Mesenchymal stem cell (in vitro differentiated cells and primary cell): Measurements from ENCODE around the gene ITM2B.

Source experiments
- DNase-seq: peaks from one replicate; pipeline ENCODE4 v3.0.0-alpha.2; 2013
- H2AFZ ChIP-seq: one replicate; pipeline ENCODE4 v1.6.1; 2013; ENCODE audit warnings: low read depth, mild to moderate bottlenecking, control low read depth, inconsistent platforms, low read length, moderate library complexity
- H2AK5ac ChIP-seq: 2 replicates; pipeline ENCODE4 v1.6.1; 2013; ENCODE audit warnings: low read length, moderate library complexity, mild to moderate bottlenecking, inconsistent platforms; ENCODE audit not compliant: severe bottlenecking
- H2BK120ac ChIP-seq: one replicate; pipeline ENCODE4 v1.6.1; 2013; ENCODE audit warnings: low read depth, mild to moderate bottlenecking, inconsistent platforms, low read length, moderate library complexity
- H2BK12ac ChIP-seq, 2 experiments: one replicate each; pipeline ENCODE4 v1.6.1; 2013; ENCODE audit warnings: inconsistent platforms in 2 of 2, low read length in 2 of 2, mild to moderate bottlenecking in 2 of 2, moderate library complexity in 2 of 2, control low read depth in 1 of 2
- H2BK15ac ChIP-seq: one replicate; pipeline ENCODE4 v1.6.1; 2013; ENCODE audit warnings: mild to moderate bottlenecking, low read depth, inconsistent platforms; ENCODE audit not compliant: poor library complexity, severe bottlenecking
- H2BK5ac ChIP-seq: 2 replicates; pipeline ENCODE4 v1.6.1; 2013; ENCODE audit warnings: low read depth, mild to moderate bottlenecking, low read length, control low read depth, inconsistent platforms; ENCODE audit not compliant: poor library complexity, severe bottlenecking
- H3K14ac ChIP-seq, 2 experiments: one replicate each; pipeline ENCODE4 v1.6.1; 2013; ENCODE audit warnings: inconsistent platforms in 2 of 2, low read length in 2 of 2, control low read depth in 1 of 2, mild to moderate bottlenecking in 1 of 2, moderate library complexity in 1 of 2
- H3K18ac ChIP-seq, 2 experiments: one replicate each; pipeline ENCODE4 v1.6.1; 2013; ENCODE audit warnings: inconsistent platforms in 2 of 2, low read length in 2 of 2, control low read depth in 1 of 2, low read depth in 1 of 2, mild to moderate bottlenecking in 1 of 2
- H3K23ac ChIP-seq, 2 experiments: one replicate each; pipeline ENCODE4 v1.6.1; 2013; ENCODE audit warnings: inconsistent platforms in 2 of 2, low read length in 2 of 2, mild to moderate bottlenecking in 2 of 2, moderate library complexity in 2 of 2, control low read depth in 1 of 2
- H3K27ac ChIP-seq: 2 replicates; pipeline ENCODE4 v1.5.1; 2013; ENCODE audit warnings: mild to moderate bottlenecking, moderate library complexity, low read length, control low read depth, inconsistent platforms; ENCODE audit not compliant: poor library complexity, severe bottlenecking
- H3K27me3 ChIP-seq, 2 experiments: 2 replicates each; pipeline versions ENCODE4 v1.6.1 to v1.7.0; 2013; ENCODE audit warnings: low read length in 2 of 2, mild to moderate bottlenecking in 2 of 2, moderate library complexity in 2 of 2, control low read depth in 1 of 2, inconsistent platforms in 1 of 2; ENCODE audit not compliant: control insufficient read depth in 1 of 2, insufficient read depth in 1 of 2
- H3K36me3 ChIP-seq, 2 experiments: 2 replicates each; pipeline versions ENCODE4 v1.6.1 to v1.7.0; 2013; ENCODE audit warnings: low read length in 2 of 2, control low read depth in 1 of 2, inconsistent platforms in 1 of 2, low read depth in 1 of 2, mild to moderate bottlenecking in 1 of 2; ENCODE audit not compliant: insufficient read depth in 2 of 2, control insufficient read depth in 1 of 2
- H3K4ac ChIP-seq, 2 experiments: one replicate each; pipeline ENCODE4 v1.6.1; 2013; ENCODE audit warnings: inconsistent platforms in 2 of 2, low read length in 2 of 2, mild to moderate bottlenecking in 2 of 2, moderate library complexity in 2 of 2, control low read depth in 1 of 2, low read depth in 1 of 2
- H3K4me1 ChIP-seq: 2 replicates; pipeline ENCODE4 v1.6.1; 2013; ENCODE audit warnings: low read depth, low read length, control low read depth; ENCODE audit not compliant: control insufficient read depth, insufficient read depth
- H3K4me2 ChIP-seq: 2 replicates; pipeline ENCODE4 v1.6.1; 2013; ENCODE audit warnings: low read length, mild to moderate bottlenecking, inconsistent platforms; ENCODE audit not compliant: poor library complexity, severe bottlenecking
- H3K4me3 ChIP-seq, 2 experiments: 2 replicates each; pipeline versions ENCODE4 v1.5.1 to v1.7.0; 2013; ENCODE audit warnings: low read length in 2 of 2, mild to moderate bottlenecking in 2 of 2, control low read depth in 1 of 2, low read depth in 1 of 2; ENCODE audit not compliant: insufficient read depth in 1 of 2
- H3K79me1 ChIP-seq: replicated peaks from 2 replicates; pipeline ENCODE4 v1.6.1; 2013; ENCODE audit warnings: mild to moderate bottlenecking, control low read depth, low read length, inconsistent platforms; ENCODE audit not compliant: poor library complexity, severe bottlenecking
- H3K9ac ChIP-seq: 2 replicates; pipeline ENCODE4 v1.7.0; 2013; ENCODE audit warnings: mild to moderate bottlenecking, low read length, moderate library complexity
- H3K9me3 ChIP-seq: 2 replicates; pipeline ENCODE4 v1.7.0; 2013; ENCODE audit warnings: mild to moderate bottlenecking, low read length; ENCODE audit not compliant: control insufficient read depth
- H4K8ac ChIP-seq: one replicate; pipeline ENCODE4 v1.6.1; 2013; ENCODE audit warnings: inconsistent platforms, mild to moderate bottlenecking, low read length, moderate library complexity
- H4K91ac ChIP-seq: one replicate; pipeline ENCODE4 v1.6.1; 2013; ENCODE audit warnings: mild to moderate bottlenecking, low read length, inconsistent platforms
- WGBS: methylation state at CpG from one replicate; pipeline ENCODE4 v1.1.7; 2013; ENCODE audit warnings: mixed read lengths; 5-methylcytosine and 5-hydroxymethylcytosine counted together

ITM2B gene

GRCh38 chr13:48266701-48267639 lies 34.0 kb downstream of the ITM2B start:
- Histone ChIP-seq H3K14ac (no peak overlapping the region), H2BK12ac (no peak overlapping the region), H2BK15ac (no peak overlapping the region), H2BK120ac (no peak overlapping the region), H3K23ac (no peak overlapping the region), H4K8ac (no peak overlapping the region), H3K4me2 (no peak overlapping the region), H3K36me3 (peaks cover 6 to 90% of the 10 kb centered on the region in 2 experiments), H2AK5ac (no peak overlapping the region), H3K9ac (no peak overlapping the region), H4K91ac (no peak overlapping the region), H3K18ac (no peak overlapping the region), H3K27me3 (no peaks in the 10 kb centered on the region), H2BK5ac (no peak overlapping the region), H3K4me1 (no peaks in the 10 kb centered on the region), H2AFZ (no peak overlapping the region), H3K4me3 (no peak overlapping the region), H3K79me1 (peaks cover 4% of the 10 kb centered on the region), H3K27ac (no peak overlapping the region), H3K9me3 (no peaks in the 10 kb centered on the region), H3K4ac (no peak overlapping the region)
- 96% methylated on average over 2 of the region's 2 CpGs for WGBS
- DNase-seq: no peak

GRCh38 chr13:48268019-48268418 lies 35.0 kb downstream of the ITM2B start:
- Histone ChIP-seq H3K14ac (no peak overlapping the region), H2BK5ac (no peak overlapping the region), H4K91ac (no peak overlapping the region), H2AFZ (no peak overlapping the region), H3K27ac (no peak overlapping the region), H3K79me1 (peaks cover 4% of the 10 kb centered on the region), H3K36me3 (peaks cover 6 to 87% of the 10 kb centered on the region in 2 experiments), H2BK120ac (no peak overlapping the region), H3K4me1 (no peaks in the 10 kb centered on the region), H3K4me3 (no peak overlapping the region), H3K23ac (no peak overlapping the region), H3K18ac (no peak overlapping the region), H3K27me3 (no peaks in the 10 kb centered on the region), H3K9ac (no peak overlapping the region), H3K4me2 (no peak overlapping the region), H2BK15ac (no peak overlapping the region), H3K4ac (no peak overlapping the region), H3K9me3 (no peaks in the 10 kb centered on the region), H4K8ac (no peak overlapping the region), H2BK12ac (no peak overlapping the region), H2AK5ac (no peak overlapping the region)
- 99% methylated on average over 3 of the region's 4 CpGs for WGBS
- DNase-seq: no peak

- H4K8ac ChIP-seq: no peak overlapping the region
- 92% methylated on average over 4 of the region's 4 CpGs for WGBS
- H3K23ac ChIP-seq: no peak overlapping the region
- no peak overlapping the region for H3K18ac ChIP-seq
- H3K4me2 ChIP-seq: no peak overlapping the region
- no peak overlapping the region for H3K14ac ChIP-seq
- H2AK5ac ChIP-seq: no peak overlapping the region
- H2BK15ac ChIP-seq: no peak overlapping the region
- no peak overlapping the region for H3K4me3 ChIP-seq
- H2BK120ac ChIP-seq: no peak overlapping the region
- H3K27ac ChIP-seq: no peak overlapping the region
- DNase-seq: no peak
- H4K91ac ChIP-seq: no peak overlapping the region
- no peak overlapping the region for H3K9ac ChIP-seq
- H3K9me3 ChIP-seq: no peaks in the 10 kb centered on the region
- H3K4ac ChIP-seq: no peak overlapping the region
- H3K27me3 ChIP-seq: no peaks in the 10 kb centered on the region
- H3K4me1 ChIP-seq: no peaks in the 10 kb centered on the region
- peaks cover 7 to 50% of the 10 kb centered on the region in 2 experiments for H3K36me3 ChIP-seq
- no peak overlapping the region for H2AFZ ChIP-seq
- H2BK12ac ChIP-seq: no peak overlapping the region
- peaks cover 2% of the 10 kb centered on the region for H3K79me1 ChIP-seq
- H2BK5ac ChIP-seq: no peak overlapping the region
These were observed 40.3 kb downstream of the ITM2B start for GRCh38 chr13:48273346-48273745.

GRCh38 chr13:48275507-48275906 lies 42.5 kb downstream of the ITM2B start:
- Histone ChIP-seq H3K14ac (no peak overlapping the region), H3K4me2 (no peak overlapping the region), H4K91ac (no peak overlapping the region), H3K23ac (no peak overlapping the region), H3K4ac (no peak overlapping the region), H2AFZ (no peak overlapping the region), H3K4me3 (no peak overlapping the region), H3K36me3 (peaks cover 4 to 29% of the 10 kb centered on the region in 2 experiments), H3K27ac (no peak overlapping the region), H3K27me3 (no peaks in the 10 kb centered on the region), H2BK15ac (no peak overlapping the region), H3K79me1 (no peaks in the 10 kb centered on the region), H3K9me3 (no peaks in the 10 kb centered on the region), H2BK120ac (no peak overlapping the region), H3K18ac (no peak overlapping the region), H2AK5ac (no peak overlapping the region), H4K8ac (no peak overlapping the region), H3K9ac (no peak overlapping the region), H3K4me1 (no peaks in the 10 kb centered on the region), H2BK5ac (no peak overlapping the region), H2BK12ac (no peak overlapping the region)
- DNase-seq: no peak
- WGBS: 91% methylated on average over 3 of the region's 4 CpGs
